Stimulated activated CD4-positive, alpha-beta T cell treated with anti-CD3 and anti-CD28 coated beads, Interleukin-2, amount 100 ng/mL, for 48 hours (primary cell): Measurements from ENCODE around the gene DRC3.
A peak's percentile ranks its signal among the peaks of the same experiment; 100 is the strongest.
"Not testable (repeated sequence)": the region's sequence is repeated elsewhere in the genome, so short reads cannot be mapped to it uniquely, and the experiment has no call there.

Experiments
- DNase-seq, 2 donors: peaks; one replicate each; pipeline ENCODE4 v3.0.0-alpha.2; 2020

Gene DRC3

DNA sequence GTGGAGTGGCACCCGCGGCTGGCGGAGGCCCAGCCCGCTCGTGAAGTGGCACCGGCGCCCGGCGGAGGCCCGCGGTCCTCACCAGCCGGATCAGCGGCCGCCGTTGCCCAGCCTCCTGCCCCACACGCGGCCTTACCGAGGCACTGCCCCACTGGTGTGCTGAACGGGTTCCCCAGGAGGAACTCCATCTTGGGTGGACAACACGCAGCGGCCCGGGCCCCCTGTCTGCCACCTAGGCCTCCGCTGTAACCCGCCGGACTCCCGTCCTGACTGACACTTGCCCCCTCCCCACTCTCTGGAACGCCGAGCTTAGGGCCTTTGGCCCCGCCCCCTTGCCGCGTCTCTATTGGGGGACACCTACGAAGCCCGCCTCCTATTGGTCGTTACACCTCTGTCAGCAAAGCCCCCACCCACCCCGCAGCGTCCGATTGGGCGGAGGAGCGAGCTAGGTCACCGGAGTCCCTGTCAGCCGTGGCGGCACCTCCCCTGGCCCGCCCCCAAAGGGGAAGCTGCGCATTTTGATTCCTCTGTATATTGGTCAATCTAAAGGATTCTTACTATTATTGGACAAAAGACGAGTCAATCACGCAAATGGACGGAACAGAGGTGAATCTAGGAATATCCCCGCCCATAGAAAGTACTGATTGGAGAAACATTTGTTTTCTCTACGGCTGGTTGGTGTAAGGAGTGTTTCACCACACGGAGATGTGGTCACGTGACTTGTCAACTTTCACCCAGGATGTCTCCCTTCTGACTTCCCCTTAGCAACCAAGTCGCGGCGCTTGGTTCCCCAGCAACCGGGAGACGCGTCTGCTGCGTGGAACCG is at the start of gene DRC3, which contains the start of gene TOM1L2:
TSS of gene DRC3 (plus strand) at position 737 of the 826 bp plus-strand sequence. CDS start 4,737 bp downstream, outside the sequence.
TSS of gene TOM1L2 (minus strand) at position 275 of the 826 bp plus-strand sequence. CDS start at position 188, 87 bp downstream.
- DNase-seq, result peak; percentile 99

DNA sequence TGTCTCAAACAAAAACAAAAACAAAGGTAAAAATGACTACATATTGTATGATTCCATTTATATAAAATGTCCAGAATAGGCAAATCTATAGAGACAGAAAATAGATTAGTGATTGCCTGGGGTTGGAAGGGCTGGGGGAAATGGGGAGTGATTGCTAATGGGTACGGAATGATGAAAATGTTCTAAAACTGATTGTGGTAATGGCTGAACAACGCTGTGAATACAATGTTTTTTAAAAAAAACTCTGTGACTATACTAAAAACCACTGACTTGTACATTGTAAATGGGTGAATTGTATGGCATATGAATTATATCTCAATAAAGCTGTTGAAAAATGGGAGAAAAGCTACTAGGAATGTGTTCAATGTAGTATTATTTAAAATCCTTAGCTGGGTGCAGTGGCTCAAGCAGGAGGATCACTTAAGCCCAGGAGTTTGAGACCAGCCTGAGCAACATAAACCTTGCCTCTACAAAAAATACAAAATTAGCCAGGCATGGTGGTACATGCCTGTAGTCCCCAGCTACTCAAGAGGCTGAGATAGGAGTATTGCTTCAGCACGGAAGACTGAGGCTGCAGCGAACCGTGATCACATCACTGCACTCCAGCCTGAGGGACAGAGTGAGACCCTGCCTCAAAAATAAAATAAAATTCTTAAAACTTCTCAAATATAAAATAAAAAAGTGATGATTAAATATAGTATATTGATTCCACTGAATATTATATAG is 48.4 kb upstream of the DRC3 start:
- no peak for DNase-seq

DNA sequence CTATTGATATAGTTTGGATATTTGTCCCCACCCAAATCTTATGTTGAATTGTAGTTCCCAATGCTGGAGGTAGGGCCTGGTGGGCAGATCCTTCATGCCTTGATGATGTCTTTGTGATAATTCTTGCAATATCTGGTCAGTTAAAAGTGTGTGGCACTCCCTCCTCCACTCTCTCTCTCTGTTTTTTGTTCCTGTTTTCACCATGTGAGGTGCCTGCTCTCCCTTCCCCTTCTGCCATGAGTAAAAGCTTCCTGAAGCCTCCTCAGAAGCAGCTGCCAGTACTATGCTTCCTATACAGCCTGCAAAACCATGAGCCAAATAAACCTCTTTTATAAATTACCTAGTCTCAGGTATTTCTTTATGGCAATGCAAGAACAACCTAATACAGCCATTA is 47.8 kb upstream of the DRC3 start:
- DNase-seq, result no peak

DNA sequence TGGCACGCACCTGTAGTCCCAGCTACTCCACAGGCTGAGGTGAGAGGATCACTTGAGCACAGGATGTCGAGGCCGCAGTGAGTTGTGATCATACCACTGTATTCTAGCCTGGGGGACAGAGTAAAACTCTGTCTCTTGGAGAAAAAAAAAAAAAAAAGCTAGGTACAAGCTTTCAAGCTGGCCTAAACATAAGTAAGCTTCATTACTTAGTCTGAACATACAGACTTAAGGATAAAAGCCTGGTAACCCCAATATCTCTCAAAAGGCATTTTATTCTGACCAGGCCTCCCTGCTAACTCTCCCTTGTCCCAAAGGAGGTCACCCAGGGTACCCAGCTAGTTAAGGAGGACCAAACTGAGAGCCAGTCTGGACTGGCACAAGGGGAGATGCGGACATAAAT is 46.6 kb upstream of the DRC3 start:
- DNase-seq, result no peak

- DNase-seq, result no peak
These were observed 45.7 kb upstream of the DRC3 start for GRCh38 chr17:17926840-17927449.

DNA sequence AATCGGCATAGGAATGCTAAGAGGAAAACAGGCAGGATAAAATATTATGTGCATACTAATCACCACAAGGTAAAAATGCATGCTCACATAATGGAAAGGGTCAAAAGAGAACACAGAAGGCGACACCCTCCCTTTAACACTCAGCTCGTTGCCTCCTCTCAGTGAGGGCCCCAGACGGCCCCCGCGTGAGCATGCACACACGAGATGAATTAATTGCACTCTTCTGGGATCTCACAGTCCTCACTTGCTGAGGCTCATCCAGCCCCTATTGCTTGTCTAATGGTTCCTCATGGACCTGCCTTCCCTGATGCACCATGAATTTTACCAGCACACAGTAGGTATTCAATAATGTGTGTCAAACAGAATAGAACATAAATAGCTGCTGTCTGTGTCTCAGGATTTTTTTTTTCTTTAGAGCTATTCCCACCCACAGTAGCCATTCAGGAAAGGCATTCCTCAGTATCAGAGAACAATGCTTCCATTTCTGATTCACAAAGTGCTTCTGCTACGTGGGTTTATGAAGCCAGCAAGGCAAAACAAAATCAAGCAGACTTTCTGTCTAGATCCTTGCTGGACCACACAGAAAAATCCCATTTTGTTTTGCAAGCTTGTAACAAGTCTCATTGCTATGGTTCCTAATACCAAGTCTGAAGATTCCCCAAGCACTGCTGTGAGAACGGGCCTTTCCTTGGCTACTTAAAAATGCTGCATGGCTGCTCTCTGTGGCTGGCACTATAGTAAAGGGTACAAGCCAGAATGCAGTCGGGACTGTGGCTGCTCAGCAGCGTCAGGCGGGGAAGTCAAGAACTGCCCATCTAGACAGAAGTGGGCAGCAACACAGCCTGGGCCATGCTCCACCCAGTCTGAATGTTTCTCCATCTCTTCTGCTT is 44.0 kb upstream of the DRC3 start:
- no peak for DNase-seq

- DNase-seq, result no peak
These were observed 42.8 kb upstream of the DRC3 start for GRCh38 chr17:17929655-17930380.

GRCh38 chr17:17930674-17931073 is 42.0 kb upstream of the DRC3 start:
- DNase-seq, result no peak

- DNase-seq, result no peak
These were observed 41.5 kb upstream of the DRC3 start for GRCh38 chr17:17931159-17931558.

GRCh38 chr17:17933775-17934174 is 38.9 kb upstream of the DRC3 start:
- DNase-seq, result no peak

- no peak for DNase-seq
These were observed 38.4 kb upstream of the DRC3 start for GRCh38 chr17:17934214-17934613.

DNA sequence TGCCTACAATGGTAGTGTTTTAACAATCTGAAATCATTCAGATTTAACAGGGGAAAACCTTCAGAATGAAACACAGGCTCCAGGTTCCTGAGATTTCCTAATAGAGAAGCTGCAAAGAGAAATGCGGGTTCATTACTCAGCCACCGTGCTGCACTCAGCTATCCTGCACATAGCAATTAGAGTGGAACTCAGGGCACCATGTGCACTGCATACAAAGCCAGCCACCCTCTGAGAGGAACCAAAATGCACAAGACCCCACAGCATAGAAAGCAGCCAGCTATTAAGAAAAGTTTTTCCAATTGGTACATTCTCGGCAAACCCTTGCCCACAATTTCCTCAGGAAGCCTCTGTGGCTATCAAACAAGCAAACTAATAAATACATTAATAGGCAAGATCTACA is 37.9 kb upstream of the DRC3 start:
- DNase-seq, result no peak

GRCh38 chr17:17935321-17936271 is 37.1 kb upstream of the DRC3 start:
- DNase-seq, result no peak

DNA sequence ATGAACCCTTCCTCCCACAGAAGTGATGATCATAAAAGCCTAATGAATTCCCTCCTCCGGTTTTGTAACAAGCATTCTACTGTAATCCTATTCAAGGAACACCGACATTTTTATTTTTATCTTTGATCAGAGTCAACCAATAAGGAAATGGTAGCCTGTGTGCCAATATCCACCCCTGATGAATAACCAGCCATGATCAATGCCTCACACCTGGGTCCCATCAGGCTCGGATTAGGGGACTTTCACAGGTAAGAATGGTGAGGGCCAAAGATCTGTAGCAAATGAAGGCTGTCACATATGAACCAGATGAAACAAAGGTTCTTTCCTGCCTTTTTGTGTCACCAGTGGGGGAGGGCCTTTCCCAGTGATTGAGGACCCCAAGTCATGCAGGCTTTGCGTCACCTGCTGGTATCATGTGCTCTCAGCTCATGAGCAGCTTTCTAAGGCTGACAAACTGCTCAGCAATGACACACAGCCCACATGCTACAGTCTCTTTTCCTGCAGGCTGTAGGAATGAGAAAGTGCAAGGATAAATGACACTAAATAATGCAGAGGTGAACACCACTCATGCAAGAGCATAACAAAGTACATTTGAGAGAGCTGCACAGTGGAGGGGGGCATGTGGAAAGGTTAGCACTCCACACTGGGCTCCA is 35.3 kb upstream of the DRC3 start:
- no peak for DNase-seq

DNA sequence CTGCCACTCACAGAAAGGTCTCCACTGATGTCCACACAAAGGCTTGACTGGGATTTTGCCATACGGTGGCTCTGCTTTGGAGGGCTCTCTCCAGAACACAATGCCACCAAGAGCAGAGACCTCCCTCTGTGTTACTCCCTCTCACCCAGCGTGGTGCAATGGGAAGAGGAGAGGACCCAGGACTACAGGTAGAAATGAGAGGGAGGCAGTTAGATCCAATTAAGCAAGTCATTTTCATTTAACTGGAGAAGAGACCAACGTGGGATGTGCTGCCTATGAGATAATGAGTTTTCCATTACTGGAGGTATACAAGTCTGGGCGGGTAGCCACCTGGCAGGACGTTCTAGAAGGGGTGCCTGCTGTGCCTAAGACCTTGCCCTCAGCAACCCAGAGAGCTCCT is 34.7 kb upstream of the DRC3 start:
- DNase-seq, result no peak

DNA sequence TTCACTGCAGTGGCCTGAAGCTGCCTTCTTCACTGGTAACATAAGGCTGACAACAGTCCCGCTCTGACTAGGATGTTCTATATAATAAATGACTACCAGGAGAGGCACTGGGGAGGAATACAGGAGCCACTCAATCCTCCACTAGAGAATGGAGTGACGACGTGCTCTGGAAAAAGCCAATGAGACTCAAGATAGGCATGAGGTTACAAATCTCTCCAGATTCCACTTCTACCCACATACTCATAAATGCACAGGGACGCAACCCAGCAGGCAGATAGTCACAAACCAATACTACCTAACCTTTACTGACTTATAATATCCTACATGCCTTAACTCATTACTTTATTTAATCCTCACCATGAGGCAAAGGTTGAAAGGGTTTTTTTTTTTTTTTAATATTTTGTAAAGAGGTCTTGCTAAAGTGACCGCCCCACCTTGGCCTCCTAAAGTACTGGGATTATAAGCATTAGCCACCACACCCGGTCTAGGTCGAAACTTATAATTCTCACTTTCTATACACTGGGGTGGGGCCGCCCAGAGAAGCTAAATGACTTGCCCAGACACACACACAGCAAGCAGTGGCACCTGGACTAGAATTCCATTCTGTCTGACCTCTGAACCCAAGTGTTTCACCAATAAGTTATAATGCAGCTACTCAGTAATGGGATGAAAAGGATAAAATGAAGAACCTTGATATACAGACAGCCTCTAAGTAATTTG is 34.1 kb upstream of the DRC3 start:
- no peak for DNase-seq

DNA sequence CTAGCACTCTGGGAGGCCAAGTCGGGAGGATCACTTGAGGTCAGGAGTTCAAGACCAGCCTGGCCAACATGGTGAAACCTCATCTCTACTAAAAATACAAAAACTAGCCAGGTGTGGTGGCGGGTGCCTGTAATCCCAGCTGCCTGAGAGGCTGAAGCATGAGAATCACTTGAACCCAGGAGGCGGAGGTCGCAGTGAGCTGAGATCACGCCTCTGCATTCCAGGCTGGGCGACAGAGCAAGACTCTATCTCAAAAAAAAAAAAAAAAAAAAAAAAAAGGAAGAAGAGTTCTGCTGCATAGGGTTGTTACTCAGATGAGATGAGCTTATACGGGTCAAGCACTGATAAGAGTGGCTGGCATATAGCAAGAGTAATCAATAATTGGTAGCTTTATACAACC is 32.7 kb upstream of the DRC3 start:
- not testable (repeated sequence) for DNase-seq

DNA sequence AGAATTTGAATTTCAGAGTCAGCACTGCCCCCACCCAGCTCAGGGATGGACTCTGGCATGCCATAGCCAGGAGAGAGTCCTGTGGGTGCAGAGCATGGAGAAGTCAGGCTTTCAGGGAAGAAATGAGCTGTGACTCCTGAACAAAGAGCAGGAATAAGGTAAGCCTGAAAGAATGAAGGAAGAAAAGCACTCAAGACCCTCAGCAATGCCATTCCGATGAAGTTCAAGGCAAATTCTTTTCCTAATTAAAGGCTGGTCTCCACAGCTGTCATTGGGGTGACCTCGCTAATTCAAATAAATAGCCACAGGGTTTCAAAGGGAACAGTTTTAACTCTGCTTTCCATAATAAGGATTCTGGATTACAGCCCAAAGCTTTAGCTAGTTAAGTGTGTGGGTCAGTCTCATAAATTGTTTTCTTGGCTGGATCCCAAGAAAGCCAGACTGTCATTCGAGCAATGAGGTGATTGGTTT is 32.2 kb upstream of the DRC3 start:
- no peak for DNase-seq

GRCh38 chr17:17941015-17941414 is 31.6 kb upstream of the DRC3 start:
- no peak for DNase-seq
